ENCODE data around the gene ADSS1.

ADSS1 gene

DNA sequence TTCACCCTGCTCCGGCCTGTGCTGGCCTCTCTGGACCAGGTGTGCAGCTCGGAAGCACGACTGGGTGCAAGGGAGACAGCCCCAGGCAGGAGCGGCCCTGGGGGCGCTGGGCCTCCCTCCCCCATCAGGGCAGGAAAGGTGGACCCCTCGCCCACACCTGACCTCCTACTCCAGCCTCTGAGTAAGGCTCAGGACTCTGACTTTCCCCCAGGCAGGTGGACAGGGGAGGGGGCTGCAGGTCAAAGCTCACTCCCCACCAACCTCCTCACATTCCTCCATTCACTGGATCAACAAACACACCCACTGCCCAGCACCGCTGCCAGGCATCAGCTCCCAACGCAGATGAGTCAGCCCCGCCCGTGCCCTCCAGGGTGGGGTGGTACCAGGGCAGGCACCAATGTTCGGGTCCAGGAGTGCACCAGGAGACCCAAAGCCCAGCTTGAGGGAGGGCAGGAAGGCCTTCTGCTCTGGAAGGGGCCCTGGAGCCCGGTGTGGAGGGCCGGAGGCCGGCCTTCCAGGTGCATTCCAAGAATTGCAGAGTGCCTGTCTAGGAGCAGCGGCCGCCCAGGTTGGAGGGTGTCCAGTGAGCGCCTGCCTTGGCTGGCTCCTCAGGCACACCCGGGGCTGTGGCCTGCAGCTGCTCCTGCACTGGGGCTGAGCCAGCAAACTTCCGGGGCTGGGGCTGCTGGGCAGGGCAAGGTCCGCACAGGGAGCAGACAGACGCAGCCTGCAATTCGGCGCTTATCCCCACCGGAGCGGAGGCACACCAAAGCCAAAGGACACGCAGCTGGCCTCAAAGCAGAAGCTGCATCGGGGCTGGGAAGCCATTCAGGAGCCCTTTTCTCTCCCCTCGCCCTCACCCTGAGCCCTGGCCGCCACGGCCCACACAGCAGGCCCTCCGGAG lies 36.2 kb upstream of the ADSS1 start:
- no peak for DNase-seq

DNA sequence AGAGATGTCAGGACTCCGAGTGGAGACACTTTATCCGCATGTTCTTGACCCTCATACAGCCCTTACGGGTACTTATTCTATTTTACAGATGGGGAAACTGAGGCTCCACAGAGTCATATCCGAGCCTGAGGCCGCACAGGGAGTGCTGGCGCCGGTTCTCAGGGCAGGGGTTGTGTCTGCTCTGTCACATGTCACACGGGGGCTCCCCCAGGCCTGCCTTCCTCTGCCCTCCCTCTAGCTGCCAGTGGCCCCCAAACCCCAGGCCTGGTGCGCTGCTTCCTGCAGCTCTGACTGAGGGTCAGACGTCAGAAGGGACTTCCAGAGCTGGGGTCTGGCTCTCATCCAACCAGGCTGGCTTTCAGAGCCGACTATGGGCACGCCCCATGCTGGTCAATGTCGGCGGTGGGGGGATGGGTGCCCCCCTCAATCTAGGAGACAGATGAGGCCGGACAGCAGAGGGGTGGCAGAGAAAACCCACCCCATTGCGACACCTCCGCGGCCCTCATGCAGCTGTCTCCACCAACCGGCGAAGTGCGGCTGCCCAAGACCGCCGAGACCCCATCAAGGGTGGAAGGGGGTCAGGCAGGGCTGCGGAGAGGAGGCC lies 35.4 kb upstream of the ADSS1 start:
- no peak for DNase-seq

DNA sequence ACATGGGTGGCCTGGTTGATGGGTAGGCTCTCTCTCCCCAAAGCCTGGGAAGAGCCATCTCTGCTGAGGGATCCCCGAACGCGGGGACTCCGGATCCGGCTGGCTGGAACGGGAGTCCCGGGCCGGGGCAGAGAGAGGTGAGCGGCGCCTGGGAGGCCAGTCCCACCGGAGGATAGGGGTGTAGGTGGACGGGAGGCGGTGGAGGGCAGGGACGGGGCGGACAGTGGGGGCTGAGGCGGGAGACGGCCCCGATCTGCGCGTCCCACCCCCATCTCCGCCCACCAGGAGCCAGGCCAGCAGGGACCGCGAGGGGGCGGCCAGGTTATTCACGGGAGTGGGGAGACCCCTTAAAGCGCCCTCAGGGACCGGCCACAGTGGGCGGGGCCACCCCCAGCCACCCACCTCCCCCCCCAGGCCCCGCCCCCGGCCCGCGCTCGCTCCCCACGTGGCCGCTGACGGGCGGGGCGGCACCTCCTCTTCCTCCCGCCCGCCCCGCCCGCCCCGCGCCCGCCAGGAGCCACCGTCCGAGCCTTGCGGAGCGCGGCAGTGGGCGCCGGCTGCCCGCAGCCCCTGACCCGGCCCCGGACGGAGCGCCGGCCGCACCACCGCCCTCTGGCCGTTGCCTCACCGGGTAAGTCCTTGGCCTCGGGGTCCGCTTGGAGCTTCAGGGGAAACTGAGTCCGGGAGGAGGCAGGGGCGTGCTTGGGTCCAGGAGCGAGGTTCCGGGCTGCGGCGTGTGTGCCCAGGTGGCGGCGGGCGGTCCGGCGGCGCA lies 34.7 kb upstream of the ADSS1 start, which contains the start of gene INF2:
Gene INF2, plus strand, starts transcription at position 510 of the 772 bp plus-strand sequence. CDS start 11,748 bp downstream, outside the sequence.
- peak; percentile 61 for DNase-seq

DNA sequence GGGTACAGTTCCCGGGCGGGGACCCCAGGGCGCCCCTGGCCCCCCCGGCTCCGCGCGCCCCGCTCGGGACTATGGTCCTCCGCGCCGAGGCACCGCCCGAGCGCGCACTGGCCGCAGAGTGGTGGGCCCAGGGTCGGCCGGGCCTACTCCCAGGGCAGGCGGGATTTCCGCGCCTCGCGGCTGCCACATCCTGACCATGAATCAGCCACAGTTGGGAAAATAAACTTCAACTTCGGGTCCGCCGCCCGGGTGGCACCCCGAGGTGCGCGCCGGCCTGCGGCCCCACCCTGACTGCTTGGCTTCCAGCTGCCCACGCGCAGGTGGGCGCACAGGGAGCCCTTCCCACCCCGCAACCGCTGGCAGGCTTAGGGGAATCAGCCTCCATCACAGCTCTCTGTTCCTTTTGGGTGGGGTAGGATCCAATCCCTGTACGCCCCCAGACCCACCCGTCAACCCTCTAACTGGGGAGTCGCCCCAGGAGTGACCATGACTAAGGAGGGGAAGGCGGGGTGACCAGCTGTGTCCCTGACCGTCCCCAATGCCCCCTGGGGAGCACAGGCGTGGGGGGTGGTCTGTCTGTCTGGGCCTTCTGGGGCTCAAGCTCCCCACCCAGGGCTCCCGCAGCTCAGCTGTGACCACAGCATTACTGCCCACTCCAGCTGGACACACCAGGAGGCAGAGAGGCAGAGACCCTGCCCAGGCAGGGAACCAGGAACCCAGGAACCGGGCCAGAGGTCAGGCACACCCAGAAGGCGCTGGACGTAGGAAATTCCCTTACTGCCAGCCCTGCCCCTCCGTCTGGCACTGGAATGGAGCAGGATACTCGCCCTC lies 33.9 kb upstream of the ADSS1 start:
- DNase-seq: no peak

DNA sequence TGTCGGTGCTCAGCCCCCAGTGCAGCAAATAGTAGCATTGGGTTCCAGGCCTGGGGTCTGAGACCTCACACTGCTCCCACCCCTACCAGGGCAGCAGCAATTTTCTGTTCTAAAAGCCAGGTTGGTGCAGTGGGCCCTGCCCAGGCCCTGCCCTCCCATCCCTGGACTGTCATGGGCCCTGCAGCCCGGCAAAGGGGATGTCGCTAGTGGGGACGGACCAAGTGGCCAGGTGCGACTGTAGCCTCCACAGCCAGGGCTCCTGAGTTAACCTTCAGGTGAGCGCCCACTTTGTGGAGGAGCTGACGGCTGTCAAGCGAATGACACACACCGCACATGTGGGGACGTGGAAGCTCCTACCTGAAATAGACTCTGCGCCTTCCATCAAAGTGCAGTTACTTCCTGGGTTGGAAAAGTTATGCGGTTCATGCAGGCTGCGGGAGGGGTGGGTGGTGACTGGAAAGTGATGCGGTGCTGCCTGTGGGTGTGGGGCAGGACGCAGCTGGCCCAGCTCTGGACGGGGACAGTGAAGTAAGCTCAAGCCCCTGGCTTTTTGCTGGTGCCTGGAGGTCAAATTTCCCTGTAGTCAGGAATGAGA lies 33.1 kb upstream of the ADSS1 start:
- no peak for DNase-seq

DNA sequence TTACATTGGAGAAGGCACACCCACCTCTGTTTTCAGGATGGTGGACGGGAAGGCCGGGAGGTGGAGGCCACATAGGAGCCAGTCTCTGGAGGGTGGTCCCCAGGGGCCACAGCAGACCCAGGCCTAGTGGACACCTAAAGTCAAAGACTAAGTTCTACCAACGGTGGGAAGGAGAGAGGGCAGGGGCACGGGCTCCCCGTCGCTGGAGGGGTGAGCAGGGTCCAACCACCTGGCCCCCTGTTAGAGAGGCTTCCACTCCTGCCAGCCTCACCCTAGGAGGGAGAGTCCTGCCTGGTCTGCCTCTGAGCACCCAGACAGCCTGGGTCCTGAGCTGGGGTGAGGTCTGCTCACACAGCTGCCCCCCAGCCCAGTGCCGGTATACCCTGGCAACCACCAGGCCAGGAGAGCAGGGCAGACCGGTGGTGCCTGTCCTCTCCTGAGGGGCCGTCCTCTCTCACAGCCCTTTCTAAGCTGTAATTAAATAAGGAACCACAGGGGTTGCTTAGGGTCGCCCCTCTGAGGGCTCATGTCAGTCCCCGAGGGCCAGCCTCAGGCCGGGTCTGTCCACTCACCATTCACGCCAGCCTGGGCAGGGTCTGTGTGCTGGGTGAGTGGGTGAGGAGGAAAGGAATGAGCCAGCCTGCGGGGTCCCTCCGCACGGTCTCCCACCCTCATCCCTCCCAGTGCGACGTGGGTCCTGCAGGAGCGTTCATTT lies 32.3 kb upstream of the ADSS1 start:
- no peak for DNase-seq

DNA sequence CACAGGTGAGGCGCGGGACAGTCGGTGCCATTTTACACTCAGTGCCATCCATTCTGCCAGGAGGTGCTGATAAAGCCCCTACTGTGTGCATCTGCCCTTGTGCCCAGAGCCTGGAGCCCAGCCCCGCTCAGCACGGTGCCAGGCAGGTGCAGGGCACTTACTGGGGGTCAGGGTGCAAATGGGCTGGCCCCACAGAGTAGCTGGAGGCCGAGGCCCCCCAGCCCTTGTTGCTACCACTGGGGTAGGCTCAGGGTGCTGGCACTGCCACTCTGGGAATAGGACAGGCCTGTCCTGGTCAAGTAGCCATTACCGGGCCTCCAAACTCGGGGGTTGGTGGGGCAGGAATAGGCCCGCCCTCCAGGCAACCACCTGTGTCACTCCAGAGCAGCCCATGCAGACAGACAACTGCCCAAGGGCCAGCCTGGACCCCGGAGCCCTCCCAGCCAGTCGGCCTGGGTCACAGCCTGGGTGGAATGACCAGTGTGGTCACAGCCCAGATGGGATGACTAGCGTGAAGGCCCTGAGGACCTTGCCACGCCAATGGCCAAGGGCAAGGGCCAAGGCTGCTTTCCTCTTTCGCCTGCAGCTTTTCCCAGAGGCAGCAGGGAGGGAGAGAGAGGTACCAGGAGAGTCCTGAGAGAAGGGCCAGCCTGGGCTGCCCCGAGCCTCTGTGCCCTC lies 31.6 kb upstream of the ADSS1 start:
- DNase-seq: no peak

DNA sequence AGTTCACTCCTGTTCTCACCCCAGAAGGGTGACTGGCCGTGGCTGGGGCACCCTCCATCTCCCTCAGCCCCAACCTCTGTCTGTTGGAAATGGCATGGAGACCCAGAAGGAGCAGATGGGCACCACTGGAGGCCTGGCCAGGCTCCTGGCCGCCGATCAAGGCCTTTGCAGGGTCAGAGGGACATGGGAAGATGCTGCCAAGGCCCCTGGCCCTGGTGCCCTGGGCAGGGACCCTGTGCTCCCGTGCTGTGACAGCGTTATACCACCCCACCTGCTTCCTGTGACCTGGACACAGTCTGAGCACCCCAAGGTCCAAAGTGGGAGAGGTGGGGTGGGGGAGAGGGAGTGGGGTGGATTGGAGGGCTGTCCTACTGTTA lies 31.1 kb upstream of the ADSS1 start:
- DNase-seq: no peak

DNA sequence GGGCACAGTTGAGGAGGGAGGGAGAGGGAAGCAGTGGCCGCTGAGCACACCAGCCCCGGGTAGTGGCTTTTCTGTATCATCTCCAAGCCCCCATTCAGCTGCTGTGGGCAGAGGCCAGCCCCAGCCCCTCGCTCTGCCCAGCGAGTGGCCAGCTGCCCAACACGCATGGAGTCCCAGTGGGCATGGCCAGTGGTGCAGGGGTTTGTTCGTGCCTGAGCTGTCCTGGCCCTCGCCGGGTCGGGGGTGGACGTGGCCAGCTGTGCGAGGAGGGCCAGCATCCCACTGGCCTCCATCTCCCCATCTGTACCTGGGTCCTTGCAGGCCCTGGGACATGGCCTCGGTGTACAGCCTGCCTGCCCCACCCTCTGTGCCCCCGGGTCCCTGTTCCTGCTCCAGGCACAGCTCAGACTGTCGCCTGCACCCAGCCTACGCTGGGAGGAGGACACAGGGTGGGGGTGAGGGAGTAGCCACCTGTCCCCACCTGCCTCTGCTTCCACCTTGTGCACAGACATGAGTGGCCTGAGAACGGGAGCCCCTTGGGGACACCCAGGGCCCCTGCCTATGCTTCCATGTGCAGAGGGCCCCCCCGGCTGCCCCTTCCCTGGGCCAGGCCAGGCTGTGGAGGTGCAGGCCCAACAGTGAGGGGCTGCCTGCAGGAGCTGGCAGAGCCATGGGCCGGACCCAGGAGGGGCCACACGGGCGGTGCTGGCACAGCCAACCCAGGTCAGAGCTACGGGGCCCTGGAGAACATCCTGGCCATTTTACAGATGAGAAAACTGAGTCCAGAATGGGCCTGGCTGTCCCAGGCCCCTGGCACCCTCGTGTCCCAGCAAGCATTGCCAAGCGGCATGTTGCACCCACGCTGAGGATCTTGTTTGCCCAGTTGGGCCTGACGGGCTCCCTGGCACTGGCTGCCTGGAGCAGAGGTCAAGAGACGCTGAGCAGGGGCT lies 30.3 kb upstream of the ADSS1 start:
- no peak for DNase-seq

DNA sequence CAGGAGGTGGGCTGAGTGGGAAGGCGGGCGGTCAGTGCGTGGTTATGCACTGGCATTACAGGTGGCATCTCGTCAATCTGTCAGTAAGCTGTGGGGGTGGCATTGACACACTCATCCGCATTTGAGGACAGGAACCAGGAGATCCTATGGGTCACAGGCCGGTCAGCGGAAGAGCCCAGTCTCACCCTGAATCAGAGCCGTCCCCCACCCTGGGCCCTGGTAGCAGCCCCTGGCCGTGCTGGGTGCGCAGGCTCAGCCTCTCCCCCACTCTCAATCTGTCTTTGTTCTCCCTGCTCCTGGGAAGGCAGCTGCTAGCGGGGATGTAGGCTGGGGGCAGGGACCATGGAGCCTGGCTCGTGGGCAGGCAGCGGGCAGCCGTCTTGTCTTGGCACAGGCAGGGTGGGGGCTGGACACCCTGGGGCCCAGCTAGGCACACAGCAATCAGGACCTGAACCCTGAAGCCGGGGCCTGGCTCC lies 29.5 kb upstream of the ADSS1 start:
- DNase-seq: no peak

DNA sequence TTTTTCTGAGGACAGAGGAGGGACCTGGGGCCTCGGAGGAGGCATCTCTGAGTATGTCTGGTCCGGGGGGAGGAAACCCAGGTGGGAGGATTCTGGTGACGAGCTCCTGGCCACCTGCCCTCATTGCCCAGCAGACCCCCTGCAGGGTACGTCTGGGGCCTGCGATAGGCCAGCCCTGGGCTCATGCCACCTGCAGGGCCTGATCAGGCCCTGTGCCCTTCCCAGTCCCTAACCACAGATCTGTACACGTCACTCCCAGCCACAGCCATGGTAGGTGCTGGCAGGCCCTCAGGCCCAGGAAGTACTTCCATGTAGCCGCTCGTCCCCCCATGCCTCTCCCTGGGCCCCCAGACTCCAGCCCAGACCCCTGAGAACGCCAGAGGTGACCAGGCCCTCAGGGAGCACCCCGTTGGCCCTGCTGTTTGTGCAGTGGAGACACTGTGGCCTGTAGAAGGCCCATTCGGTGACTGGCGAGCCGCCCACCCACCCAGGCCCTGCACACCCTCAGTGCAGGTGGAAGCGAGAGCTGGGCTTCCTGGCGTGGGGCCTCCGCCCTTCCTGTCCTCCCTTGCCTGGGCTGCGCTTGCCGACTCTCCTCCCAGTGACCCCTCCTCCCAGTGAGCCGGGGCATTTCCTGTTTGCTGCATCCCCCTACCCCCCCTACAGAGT lies 28.9 kb upstream of the ADSS1 start:
- no peak for DNase-seq

DNA sequence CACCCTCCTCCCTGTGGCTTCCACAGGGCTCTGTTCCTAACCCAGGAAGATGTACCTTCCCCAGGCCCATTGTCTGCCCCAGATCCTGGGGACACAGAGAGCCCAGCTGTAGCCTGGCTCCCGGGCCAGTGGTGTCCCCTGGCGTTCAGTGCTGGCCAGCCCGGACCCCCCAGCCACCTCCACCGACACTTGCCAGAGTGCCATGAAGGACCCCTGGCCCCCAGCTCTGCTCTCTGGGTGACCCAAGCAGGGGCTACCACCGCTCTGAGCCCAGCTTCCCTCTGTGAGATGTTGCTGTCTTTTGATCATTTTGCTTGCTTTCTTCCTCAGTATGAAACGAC lies 28.4 kb upstream of the ADSS1 start:
- DNase-seq: no peak

DNA sequence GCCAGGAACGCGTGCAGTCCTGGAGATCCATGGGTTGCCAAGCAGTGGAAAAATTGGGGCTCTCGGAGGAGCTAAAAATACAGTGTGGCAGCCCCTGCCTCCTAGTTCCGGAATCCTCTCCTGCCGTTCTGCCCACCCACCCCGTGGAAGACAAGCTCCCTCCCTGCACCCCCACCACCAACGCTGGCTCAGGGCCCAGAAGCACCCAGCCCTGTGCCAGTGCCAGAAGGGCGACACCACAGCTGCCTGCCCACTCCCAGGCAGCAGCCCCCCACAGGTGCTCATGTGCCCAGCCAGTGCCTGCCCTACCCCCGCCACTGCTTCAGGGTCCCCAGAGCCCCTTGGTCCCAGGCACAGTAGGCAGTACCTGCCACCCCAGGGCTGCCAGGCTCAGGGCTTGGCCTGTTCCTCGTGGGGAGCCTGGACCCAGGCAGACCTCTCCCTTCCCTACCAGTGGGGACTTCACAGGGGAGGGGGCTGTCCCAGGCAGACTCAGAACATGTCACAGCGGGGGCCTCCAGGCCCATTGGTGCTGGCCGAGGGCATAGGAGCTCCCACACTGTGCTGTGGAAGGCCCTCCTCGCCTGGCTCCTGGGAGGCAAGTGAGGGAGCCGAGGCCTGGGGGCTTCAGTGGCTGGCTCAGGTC lies 27.2 kb upstream of the ADSS1 start:
- DNase-seq: no peak

DNA sequence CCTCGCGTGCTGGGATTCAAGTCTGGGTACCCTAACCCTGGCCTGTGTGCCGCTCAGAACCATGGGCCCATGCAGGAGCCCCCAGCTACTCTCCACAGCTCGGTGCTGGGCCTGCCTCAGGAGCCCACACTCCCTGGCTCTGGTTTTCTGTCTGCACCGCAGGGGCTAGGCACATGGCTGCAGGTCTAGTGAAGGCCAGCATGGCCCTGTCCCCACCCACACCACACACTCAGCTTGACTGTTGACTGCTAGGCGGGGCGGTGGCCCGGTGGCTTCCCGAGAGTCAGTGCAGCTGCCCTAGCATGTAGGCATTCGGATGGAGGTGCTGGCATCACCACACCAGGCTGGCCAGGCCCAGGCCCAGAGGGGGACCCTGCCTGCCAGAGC lies 26.7 kb upstream of the ADSS1 start:
- DNase-seq: no peak

DNA sequence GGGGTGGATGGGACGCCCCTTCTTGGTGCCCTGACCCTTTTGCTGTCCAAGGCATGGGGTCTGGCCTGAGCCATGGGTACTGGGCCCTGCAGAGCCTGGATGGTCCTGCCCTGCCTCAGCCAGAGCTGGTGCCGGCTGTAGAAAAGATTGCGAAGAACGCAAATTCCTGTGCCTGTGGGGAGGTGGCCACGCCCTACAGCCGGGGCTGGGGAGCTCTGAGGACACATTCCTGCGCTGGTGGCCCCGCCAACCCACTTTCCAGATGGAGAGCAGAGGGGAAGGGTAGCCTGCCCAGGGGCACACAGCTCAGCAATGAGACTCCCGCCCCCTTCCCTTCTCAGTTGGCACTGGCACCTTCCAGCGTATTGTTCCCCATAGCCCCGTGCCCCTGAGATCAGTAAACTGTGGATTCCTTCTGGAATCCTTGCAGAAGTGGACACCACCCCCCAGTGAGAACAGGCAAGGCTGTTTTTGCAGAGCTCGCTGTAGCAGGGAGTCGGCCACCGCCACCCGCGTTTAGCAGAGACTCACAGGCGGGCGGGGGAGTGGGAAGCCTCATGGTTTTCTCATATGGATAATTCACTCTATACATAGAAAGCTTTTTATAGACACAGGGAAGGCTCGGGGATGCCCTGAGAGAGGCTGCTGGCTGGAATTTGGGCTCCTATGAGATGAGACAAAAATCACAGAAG lies 26.0 kb upstream of the ADSS1 start:
- DNase-seq: peak; percentile 47

DNA sequence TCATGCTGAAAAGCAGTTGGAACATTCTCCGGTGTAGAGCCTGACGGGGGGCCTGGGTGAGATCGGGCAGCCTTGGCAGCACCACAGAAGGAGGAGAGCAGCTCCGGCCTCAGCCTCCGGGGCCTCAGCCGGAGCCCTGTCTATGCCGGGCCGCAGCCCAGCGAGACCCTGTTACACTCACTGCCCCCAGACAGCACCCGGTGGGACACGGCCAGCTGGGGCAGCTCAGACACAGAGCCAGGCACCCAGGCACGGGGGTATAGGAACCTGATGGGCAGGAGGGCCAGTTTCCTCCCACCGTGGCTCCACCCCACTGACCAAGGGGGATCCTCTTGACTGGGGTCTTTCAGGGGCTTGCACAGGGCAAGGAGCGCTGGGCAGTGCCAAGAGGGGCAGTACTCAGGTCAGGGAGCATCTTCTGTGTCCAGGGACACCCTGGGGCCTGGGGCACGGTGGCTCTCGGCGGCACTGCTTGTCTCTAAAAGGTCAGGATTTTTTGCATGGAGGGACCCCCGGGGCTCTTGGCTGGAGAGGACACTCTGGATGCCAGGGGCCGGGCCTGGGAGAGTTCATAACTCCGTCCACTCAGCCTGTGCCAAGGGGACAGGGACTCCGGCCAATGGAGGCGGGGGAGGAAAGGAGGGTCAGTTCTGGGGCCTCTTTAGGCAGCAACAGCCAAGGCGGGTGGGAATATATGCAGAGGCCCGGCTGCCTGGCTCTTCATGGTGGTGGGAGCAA lies 25.2 kb upstream of the ADSS1 start:
- DNase-seq: no peak

DNA sequence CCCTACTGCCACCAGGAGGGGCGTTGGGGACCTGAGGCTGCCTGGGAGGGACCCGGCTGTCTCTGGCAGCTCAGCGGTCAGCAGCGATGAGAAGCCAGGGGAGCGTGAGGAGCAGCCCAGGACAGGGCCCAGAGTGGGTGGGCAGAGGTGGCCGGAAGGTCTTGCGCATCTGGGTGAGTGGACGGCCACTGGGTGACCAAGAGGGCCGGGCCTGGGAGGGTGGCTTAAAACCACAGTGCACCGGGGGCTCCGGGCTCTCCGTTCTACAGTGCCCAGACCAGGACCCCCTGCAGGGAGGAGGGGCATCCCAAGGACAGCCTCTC lies 24.6 kb upstream of the ADSS1 start:
- DNase-seq: no peak

DNA sequence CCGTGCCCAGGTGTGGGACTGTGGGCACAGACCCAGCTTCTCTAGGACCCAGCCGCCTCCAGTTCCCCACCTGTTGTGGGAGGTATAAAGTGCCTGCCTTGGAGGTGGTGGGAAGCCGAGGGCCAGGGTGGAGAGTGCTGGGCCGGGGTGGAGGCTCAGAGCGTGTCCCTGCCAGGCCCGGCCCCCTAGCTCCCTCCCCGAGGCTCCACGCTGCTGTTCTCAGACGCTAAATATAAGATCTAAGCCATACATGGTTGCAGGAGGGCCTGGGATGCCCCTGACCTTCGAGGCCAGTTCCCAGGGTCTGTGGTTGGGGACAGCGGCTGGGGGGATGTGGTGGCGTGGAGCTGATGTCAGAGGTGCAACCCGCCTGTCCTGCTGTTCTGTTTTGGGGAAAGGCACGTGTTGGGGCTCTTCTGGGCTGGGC lies 23.8 kb upstream of the ADSS1 start:
- DNase-seq: no peak

Data from fibroblast of upper back skin (primary cell).